GM21381 (cell line): ENCODE results near the gene TSC22D1.

Experiments
- ATAC-seq: cut with Tn5 transposase; IDR thresholded peaks from one replicate; pipeline ENCODE4 v1.9.1; 2021; ENCODE audit warnings: mild to moderate bottlenecking, moderate library complexity; ENCODE audit not compliant: unreplicated experiment

Gene TSC22D1

DNA sequence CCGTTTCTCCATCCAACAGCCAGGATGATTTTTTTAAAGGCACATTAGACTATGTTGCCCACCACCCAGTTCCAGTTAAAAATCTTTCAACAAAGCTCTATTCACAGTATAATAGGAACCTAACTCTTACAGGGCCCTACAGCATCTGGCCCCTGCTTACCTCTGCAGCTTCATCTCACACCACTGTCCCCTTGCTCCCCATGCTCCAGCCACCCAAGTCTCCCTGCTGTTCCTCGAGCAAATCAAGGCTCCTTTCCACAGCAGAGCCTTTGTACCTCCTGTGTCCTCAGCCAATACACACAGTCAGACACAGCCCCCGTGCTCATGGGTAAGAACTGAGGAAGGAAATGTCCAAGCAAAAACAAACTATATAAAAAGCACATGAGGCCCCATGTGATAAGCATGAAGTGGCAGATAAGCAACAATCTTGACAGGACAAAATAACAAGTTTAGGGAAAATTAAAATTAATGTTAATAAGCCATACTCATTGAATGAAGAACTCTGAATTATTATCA is 67.5 kb downstream of the TSC22D1 start:
- ATAC-seq = no peak

DNA sequence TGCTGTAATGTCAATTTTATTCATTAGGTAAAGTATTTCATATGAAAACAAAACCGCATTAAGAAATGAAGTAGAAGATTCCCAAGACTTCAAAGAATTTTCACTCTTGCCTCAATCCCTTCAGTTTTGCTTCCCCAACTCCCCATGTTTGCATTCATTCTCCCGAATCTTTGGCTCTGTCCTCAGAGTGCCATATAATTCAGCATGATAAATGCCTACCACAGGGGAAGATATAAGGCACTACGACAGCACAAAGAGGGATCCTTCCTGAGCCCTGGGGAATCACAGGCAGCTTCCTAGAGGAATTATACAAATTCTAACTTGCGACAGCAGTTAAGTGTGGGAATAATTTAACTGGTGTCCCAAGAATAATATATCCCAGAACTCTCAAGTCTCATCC is 68.5 kb downstream of the TSC22D1 start:
- no peak for ATAC-seq

DNA sequence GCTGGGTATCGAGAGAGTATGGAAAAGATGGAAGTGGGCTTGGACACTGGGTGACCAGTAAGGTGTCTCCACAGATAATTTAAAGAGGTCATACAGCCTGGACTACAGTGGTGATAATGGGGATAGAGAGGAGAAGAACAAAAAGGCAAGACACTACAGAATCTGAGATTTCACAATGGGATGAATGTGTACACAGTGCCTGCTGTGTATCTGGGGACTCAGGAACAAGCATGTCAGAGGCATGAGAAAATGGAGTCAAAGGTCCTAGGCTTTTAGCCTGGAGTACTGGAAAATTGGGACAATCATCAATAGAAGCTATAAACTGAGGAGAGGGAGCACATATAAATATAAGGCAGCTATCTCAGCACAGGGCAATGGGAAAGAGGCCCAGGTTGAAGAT is 69.4 kb downstream of the TSC22D1 start:
- ATAC-seq = no peak

DNA sequence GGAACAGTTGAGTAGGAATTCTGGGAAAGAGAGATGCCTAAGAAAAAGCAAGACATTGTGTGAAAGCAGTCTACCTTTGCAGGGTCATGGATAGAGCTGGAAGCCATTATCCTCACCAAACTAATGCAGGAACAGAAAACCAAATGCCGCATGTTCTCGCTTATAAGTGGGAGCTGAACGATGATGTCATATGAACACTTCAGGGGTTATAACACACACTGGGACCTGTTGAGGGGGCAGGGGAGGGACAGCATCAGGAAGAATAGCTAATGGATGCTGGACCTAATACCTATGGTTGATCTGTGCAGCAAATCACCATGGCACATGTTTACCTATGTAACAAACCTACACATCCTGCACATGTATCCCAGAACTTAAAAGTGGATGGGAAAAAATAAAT is 69.9 kb downstream of the TSC22D1 start:
- no peak for ATAC-seq

DNA sequence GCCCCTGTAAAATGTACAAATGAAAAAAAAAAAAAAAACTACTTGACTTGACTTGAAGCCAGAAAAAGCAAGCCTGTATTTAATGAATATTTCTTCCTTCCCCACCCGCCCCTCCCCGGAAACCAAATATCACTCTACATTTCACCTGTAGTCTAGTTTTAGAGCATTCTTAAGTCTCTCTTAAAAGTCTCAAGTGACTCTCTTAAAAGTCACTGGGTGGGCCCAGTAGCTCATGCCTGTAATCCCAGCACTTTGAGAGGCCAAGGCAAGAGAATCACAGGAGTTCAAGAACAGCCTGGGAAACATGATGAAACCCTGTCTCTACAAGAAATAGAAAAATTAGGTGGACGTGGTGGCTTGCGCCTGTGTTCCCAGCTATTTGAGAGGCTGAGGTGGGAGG is 72.0 kb downstream of the TSC22D1 start:
- no peak for ATAC-seq

DNA sequence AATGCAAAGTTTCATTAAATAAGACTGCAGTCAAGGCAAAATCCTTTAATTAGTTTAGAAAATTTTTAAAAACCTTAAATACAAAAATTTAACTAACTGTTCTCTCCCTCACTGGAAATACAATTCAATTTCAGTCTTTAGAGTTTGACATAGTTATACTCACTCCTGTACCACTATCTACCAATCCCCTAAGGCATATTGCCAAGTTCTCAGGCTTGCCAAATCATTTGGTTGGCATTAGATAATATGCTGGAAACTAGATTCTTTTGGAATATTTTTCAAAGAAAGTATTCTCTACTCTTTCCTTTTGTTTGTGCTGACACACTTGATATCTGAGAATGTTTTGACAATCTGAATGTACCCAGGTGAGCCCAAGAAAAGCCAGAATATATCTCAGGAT is 77.2 kb downstream of the TSC22D1 start:
- ATAC-seq = no peak

DNA sequence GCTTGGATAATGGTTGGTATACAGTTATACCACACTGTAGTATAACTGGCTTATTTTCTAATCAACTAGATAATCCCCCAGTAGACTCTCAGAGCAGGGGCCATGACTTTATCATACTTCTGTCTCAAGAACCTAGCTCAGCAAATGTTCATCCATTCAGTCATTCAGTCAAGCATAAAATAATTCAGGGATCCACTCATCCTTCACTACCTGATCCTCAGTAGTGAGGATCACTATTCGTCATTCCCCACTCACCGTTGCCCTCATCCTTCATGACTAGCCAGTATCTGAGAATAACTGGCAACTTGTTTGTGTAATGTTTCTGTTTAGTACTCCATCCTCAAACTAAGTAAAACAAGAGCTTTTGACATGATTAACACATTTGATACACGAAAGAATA is 77.6 kb downstream of the TSC22D1 start:
- no peak for ATAC-seq

DNA sequence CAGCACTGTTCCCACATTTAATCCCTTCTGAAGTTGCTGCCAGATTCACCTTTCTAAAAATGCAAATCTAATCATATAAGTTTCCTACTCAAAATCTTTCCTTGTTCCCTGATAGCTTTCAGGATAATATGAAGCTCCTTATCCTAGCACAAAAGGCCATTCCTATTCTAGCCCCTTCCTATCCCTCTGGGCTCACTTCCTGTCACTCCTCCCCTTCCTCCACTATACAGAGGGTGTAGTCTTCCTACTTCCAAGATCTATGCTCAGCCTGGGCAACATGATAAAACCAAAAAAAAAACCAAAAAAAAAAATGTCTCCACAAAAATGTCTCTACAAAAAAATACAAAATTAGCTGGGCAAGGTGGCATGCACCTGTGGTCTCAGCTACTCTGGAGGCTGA is 78.3 kb downstream of the TSC22D1 start:
- no peak for ATAC-seq

DNA sequence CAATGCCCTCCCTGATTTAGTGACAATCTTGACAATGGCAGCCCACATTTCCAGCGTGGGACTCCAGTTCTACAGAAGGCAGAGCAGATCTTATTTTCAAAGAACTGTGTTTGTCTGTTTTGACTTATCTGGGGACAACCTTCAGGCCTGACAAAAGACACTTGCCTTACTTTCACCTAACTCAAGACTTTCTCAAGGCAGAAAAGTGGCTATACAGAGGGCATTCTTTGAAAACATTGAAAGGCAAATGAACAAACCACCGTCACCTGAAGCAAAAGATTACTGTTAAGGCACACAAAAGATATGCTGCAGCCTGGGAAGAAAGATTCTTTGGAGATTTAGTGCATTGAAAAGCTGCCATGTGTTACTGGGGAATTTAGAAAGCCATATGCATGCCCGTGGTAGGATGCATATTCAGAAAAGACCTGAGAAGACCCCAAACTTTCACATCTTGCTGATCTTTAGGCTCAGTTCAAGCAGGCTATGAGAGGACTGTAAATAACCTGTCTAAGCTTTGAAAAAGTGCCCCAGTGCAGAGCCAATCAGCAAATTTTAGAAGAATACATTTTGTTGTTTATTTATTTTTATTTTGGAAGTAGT is 82.8 kb downstream of the TSC22D1 start:
- ATAC-seq = no peak

DNA sequence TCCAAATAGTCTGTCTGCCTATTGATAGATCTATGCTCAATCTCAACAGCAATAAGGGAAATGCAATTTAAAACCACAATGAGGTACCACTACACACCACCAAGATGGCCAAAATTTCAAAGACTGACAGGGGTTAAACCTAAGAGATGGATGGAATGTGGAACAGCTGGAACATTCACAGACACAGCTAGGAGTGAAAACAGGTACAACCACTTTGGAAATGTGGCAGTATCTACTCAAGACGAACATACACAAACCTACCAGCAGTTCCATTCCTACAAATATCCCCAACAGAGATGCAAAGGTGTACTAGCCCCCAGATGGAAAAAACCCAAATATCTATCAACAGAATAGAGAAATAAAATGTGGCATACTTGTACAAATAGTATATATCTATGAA is 86.4 kb downstream of the TSC22D1 start:
- no peak for ATAC-seq

DNA sequence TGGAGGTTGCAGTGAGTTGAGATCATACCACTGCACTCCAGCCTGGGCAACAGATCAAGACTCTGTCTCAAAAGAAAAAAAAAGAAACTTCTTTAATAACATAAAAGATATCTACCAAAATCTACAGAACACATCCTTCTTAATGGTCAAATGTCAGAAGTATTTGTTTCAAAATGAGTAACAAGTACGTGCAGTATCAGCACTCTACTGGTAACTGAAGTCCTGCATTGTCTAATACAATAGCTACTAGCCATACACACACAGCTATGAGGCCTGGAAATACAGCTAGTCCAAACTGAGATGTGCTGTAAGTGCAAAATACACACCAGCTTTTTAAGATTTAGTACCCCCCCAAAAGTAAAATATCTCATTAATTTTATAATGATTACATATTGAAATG is 88.1 kb downstream of the TSC22D1 start:
- ATAC-seq = no peak

DNA sequence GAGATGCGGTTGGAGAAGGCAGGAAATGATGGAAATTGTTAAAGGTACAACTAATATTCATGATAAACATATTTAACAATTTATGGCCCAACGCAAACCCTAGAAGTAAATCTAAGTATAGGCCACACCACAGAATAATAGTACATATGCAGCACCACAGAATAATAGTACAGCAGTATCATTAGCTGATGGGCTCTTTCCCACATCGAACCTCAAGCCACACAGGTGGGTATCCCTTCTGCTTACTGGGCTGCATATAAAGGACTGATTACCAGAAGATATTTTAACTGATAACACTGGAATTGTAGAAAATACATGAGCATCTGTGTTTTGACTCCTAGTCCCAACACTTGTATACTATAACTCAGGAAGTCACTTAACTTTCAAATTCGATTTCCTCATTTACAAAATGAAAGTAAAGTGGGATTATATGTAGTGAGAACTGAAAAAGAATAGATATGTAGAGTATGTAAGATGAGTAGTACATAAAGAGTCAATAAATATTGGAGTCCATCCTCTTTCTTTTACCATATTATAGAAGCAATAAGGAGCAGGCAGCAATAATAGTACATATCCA is 91.5 kb downstream of the TSC22D1 start:
- no peak for ATAC-seq

DNA sequence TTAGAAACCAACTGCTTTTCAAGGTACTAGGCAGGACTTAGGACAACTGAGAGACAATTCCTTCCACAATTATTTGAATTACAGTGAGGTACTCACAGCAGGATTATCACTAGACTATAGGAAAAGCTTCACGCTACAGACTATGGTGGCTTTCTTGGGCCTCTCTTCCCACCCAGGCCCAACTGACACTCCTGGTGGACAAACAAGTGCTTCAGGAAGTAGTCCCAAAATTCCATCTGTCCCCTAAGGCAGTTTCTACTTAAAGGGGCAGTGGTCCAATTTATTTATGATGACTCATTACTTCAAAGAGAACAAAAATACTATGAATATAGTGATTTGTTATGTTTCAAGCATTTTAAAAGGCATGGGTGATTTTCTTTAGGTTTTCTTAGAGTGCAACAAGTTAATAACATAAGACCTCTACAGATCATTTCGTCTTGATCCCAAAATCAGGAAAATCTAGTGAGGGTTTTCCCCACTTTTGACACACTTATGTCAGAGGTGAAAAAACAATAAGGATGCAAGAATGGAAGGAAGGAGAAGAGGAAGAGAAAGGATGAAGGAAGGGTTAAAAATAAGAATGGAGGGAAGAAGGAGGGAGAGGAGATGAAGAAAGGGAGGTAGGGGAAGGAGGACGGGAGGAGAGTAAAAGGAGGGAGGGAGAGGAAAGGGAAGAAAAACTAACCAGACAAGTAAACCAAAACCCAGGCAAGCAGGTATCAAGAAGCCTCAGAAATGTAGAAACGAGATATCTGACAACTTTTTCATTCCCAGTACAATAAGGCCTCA is 101.8 kb downstream of the TSC22D1 start:
- no peak for ATAC-seq

DNA sequence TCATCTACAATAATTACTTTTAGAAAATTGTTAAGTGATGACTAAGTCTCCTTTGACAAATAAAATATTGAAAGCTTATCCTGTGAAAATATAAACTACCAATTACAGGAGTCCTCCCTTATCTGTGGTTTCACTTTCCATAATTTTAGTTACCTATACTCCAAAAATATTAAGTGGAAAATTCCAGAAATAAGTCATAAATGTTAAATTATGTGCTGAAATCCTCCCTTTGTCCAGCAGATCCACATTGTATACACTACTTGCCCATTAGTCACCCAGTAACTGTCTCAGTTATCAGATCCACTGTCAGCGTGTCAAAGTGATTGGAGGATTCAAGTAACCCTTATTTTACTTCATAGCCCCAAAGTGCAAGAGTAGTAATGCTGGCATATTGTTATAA is 104.4 kb downstream of the TSC22D1 start:
- no peak for ATAC-seq

DNA sequence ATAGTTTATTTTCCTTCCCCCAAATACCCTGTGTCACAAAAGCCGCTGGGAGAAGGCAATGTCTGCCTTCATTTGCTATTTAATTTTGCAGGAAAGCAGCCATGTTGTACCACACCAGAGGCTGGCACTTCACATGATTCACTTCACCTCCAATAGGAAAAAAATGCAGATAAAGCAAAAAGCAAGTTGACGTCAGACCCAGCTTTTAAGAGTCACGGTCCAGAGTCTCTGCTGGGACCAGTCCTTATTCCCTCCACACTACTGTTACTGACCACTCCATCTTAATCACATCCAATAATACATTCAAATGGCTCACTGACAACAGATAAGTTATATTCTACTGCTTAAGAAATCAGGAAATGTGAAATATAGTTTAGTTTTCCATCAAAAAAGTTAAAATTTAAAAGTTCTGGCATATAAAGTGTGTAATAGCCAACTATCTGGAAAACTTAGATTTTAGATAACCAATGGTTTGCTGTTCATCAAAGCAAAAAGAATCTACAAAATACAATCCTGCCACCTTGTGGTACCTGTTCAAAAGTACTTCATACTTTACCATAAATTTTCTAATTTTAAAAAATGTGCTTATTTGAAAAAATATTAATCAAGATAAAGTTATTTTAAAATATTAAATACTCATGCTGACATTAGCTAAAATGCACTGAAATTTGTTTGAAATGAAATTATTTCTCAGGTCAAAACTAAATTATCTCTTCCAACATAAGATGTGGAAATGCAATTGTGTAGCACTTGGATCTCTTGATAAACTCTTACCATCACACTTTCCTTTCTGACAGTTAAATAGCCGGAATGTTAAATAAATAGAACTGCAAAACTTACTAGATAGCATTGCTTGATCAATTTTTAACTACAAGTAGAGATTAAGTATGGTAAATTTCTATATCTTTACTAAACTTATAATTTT is 105.2 kb downstream of the TSC22D1 start:
- no peak for ATAC-seq

DNA sequence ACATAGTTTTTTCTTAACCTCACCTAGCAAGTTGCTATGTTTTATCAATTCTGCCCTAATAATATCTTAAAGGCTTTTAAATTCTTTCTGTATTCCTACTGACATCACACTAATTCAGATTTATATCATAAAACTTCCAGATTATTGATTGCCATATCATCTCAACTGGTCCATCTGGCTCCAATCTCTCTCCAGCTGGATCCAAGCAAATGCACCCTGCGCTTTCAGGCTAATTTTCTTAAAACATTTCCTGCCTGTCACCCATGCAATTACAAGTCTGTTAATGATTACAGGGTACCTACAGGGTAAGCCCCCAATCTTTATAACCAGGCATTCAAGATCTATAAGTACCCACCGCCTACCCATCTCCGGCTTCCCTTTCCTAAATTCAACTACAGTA is 107.3 kb downstream of the TSC22D1 start:
- no peak for ATAC-seq

DNA sequence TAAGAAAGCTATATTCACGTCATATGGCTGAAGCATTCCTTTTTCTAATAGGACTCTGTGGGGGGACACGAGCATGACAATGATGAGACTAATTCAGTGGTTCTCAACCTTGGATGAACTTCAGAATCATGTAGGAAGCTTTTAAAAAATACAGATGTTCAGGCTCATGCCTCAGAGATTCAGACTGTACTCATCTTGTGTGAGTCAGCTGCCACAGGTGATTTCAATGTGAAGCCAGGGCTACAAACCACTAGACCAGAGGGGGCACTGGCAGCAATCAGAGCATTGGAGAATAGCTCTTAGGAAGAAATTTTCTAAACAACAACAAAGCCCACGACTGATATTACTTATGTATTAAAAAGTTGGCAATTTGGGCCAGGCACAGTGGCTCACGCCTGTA is 110.8 kb downstream of the TSC22D1 start:
- no peak for ATAC-seq

DNA sequence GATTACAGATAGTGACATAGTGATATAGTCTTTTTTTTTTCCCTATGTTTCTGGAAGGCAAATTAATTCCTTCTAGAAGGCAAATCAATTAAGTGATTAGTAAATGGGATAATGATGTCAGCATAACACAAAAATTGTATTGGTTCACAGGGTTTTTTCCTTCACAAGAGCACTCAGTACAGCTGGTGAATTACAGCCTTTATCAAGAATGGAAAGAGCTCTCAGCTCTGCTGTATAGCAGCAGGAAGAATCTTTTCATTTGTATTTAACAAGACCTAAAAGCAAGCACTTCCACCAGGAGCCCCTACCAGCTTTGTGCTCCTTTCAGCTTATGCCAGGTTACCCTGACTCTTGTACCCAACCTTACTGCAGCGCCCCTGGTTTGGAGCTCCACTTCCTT is 111.7 kb downstream of the TSC22D1 start:
- no peak for ATAC-seq

DNA sequence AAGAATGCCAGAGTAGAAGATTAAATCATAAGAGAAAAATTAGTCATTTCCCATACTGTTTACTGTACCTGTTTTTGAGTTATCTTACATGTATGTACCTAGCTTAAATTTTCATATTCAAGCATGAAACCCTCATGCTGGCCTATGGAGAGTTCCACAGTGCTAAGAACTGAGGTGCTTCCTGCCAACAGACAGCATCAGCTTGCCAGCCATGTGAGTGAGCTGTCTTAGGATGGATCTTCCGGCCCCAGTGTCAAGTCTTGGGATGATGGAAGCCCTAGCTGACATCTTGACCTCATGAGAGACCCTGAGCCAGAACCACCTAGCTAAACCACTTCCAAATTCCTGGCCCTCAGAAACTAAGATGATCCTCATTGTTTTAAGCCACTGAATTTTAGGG is 112.4 kb downstream of the TSC22D1 start:
- ATAC-seq = no peak

DNA sequence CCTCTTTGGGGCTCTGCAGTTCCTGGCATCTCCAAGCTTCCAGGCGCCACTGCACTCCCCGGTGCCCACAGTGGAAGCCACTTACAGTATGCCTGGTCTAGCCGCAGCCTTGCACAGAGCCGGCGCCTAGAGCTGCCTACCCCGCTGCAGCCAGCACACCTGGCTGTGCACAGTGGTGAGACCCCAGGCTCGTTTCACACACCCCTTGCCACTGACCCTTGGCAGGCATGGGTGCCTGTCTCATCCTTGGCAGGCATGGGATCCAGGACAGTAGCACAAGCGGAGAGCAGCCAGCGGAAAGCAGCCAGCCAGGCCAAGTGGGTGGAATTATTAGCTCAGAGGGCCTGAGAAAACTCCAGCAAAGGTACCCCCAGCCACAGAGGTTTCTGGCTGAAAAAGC is 116.5 kb downstream of the TSC22D1 start:
- ATAC-seq = no peak

DNA sequence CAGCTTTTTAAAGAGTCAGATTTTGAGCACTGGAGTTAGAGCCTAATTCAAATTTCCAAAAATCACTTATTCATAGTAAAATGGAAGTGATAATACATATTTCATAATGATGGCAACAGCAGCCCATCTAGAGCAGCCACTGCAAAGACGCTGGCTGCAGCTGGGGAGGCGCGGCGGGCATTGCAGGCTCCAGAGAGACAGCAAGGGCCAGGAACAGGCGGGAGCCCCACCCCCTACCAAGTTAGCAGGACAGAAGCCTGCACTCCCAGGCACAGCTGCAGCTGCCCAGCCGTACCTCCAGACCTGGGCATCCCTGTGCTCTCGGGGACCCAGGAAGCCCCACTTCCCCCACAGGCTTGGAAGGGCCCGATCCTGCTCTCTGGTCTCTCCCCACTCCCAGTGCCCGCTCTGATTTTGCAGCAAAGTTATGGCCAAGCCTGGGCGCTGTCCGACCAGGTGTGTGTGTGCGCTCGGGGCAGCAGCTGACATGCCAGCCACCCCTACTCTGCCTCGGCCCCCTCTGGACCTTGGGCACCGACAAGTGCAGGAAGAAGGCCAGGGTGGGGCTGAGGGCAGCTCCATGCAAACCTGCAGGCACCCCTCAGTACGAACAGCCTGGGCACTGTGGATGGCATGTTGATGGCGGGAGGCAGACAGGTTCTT is 117.7 kb downstream of the TSC22D1 start:
- no peak for ATAC-seq
